Gastrocnemius medialis (tissue), 4 donors: ENCODE data around the gene CHL1. TPM values are rescaled to one million over a fixed set of nuclear protein-coding genes. Genes with fewer than 3 reads are reported as not detected.

Source experiments
- ATAC-seq, 2 donors: fragments of 150-250 bp; one replicate each; pipeline ENCODE4 v1.9.1; 2016
- DNase-seq, 2 donors: peaks; one replicate each; pipeline ENCODE4 v3.0.0-alpha.2; 2019
- H3K27ac ChIP-seq, 4 donors: fragments of 200-600 bp; sonication (generic); 1 replicate in 1 of 4; 2 replicates in 3 of 4; pipeline ENCODE4 v1.5.1; 2016 to 2018; ENCODE audit warnings: mild to moderate bottlenecking in 2 of 4, moderate library complexity in 1 of 4
- H3K27me3 ChIP-seq, 3 donors: fragments of 200-600 bp; sonication (generic) in 2 of 3; 1 replicate in 1 of 3; 2 replicates in 2 of 3; pipeline versions ENCODE4 v1.5.1 to v1.6.0; 2016 to 2019; ENCODE audit warnings: mild to moderate bottlenecking in 1 of 3, moderate library complexity in 1 of 3
- H3K36me3 ChIP-seq, 2 donors: fragments of 200-600 bp; sonication (generic) in 1 of 2; one replicate each; pipeline ENCODE4 v1.5.1; 2017 to 2018
- H3K4me1 ChIP-seq, 2 donors: fragments of 200-600 bp; sonication (generic) in 1 of 2; one replicate each; pipeline ENCODE4 v1.5.1; 2016 to 2017; ENCODE audit warnings: mild to moderate bottlenecking in 2 of 2
- H3K4me3 ChIP-seq, 4 donors: fragments of 200-600 bp; sonication (generic) in 3 of 4; 1 replicate in 1 of 4; 2 replicates in 3 of 4; pipeline ENCODE4 v1.5.1; 2016 to 2019; ENCODE audit warnings: mild to moderate bottlenecking in 2 of 4
- H3K9me3 ChIP-seq, 3 donors: fragments of 200-600 bp; sonication (generic) in 2 of 3; 1 replicate in 1 of 3; 2 replicates in 2 of 3; pipeline ENCODE4 v1.5.1; 2016 to 2019
- POLR2A ChIP-seq, 2 donors: fragments of 450-650 bp; IDR thresholded peaks; one replicate each; pipeline ENCODE4 v1.6.1; 2017; ENCODE audit warnings: antibody characterized with exemption in 2 of 2, mild to moderate bottlenecking in 2 of 2, moderate library complexity in 2 of 2
- in situ Hi-C, 4 donors: fragments of 200-750 bp; cut with MboI; loops; one replicate each; pipeline versions ENCODE4 v1.15.0 to v1.8.0; 2017; ENCODE audit warnings: low sequenced_read_pairs in 4 of 4
- intact Hi-C: fragments of 100-400 bp; cut with DNase I; formaldehyde crosslinking; loops from one replicate; pipeline ENCODE4 v1.15.1; 2023; ENCODE audit warnings: low total_unique reads
- total RNA-seq, 4 donors: library from RNA; depleted of rRNA; stranded (reverse); fragments of >200 nt; gene quantifications; one replicate each; pipeline versions ENCODE4 v1.1.0 to v1.2.3, GENCODE V29; 2016
- TF ChIP-seq, protein P1 (sequence below), 5 experiments: fragments of 450-650 bp in 3 of 5; fragments of 200-600 bp in 2 of 5; sonication (generic) in 2 of 5; IDR thresholded peaks in 4 of 5; conservative IDR thresholded peaks in 1 of 5; 1 replicate in 4 of 5; 2 replicates in 1 of 5; pipeline ENCODE4 v1.5.1; 2016 to 2019; ENCODE audit warnings: antibody characterized with exemption in 5 of 5, mild to moderate bottlenecking in 3 of 5, moderate library complexity in 3 of 5

The CHL1 gene
- total RNA-seq, 4 donors from 2014 or later, result 0.36 to 2.9 (median 1.8) TPM

DNA sequence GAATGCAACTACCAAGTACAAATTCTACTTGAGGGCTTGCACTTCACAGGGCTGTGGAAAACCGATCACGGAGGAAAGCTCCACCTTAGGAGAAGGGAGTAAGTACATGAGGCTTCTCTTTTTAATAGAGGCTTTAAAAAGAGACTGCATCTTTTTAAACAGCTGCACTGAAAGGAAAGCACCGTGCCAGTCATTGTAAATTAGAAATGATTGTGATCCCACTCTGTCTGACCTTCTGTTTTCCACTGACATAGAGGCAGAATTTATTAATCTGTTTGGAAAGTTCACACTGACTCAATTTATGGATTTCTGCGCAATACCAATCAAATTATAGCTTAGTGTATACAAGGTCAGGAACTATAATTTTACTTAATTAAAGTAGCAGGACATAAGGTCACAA, 198.2 kb downstream of the CHL1 start:
- Histone ChIP-seq H3K4me3 (no peak overlapping the region), H3K9me3 (no peaks in the 10 kb centered on the region), H3K27ac (no peak overlapping the region), H3K4me1 (no peaks in the 10 kb centered on the region), H3K27me3 (no peaks in the 10 kb centered on the region), H3K36me3 (no peaks in the 10 kb centered on the region)
- DNase-seq (no peak), ATAC-seq (no peak)
- in situ Hi-C loops (no loop called here), intact Hi-C loops (no loop called here)
- no peak for TF ChIP-seq POLR2A (IDR thresholded peaks at IDR 0.05)
- TF ChIP-seq, protein P1, sequence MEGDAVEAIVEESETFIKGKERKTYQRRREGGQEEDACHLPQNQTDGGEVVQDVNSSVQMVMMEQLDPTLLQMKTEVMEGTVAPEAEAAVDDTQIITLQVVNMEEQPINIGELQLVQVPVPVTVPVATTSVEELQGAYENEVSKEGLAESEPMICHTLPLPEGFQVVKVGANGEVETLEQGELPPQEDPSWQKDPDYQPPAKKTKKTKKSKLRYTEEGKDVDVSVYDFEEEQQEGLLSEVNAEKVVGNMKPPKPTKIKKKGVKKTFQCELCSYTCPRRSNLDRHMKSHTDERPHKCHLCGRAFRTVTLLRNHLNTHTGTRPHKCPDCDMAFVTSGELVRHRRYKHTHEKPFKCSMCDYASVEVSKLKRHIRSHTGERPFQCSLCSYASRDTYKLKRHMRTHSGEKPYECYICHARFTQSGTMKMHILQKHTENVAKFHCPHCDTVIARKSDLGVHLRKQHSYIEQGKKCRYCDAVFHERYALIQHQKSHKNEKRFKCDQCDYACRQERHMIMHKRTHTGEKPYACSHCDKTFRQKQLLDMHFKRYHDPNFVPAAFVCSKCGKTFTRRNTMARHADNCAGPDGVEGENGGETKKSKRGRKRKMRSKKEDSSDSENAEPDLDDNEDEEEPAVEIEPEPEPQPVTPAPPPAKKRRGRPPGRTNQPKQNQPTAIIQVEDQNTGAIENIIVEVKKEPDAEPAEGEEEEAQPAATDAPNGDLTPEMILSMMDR (IDR thresholded peaks at IDR 0.05 in 4 of 5, conservative IDR thresholded peaks at IDR 0.05 in 1 of 5), result no peak

- Histone ChIP-seq H3K27me3 (no peaks in the 10 kb centered on the region), H3K9me3 (no peaks in the 10 kb centered on the region), H3K36me3 (no peaks in the 10 kb centered on the region), H3K4me1 (no peaks in the 10 kb centered on the region), H3K27ac (no peak overlapping the region), H3K4me3 (no peak overlapping the region)
- intact Hi-C loops, result no loop called here
- TF ChIP-seq, protein P1 (IDR thresholded peaks at IDR 0.05 in 4 of 5, conservative IDR thresholded peaks at IDR 0.05 in 1 of 5), result no peak
- no peak for TF ChIP-seq POLR2A (IDR thresholded peaks at IDR 0.05)
- no peak for DNase-seq
- no peak for ATAC-seq
- in situ Hi-C loops, result no loop called here
These were observed 199.7 kb downstream of the CHL1 start for GRCh38 chr3:396293-396692.

DNA sequence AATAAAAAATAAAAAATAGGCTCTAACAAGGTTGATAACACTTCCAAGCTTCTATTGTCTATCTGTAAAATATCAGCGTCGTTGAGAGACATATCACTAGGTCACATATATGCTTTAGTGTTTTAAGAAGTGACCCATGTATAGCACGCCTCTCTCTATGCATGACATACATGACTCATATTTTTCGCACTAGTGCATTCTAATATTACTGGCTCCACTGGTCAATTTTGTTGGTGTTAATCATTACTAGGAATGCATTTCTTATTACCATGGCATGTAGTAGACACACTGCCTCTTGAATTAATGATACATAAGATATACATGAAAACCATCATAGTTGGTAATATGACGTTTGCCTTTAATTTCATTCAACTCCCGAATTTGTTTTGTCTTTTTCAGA, 203.1 kb downstream of the CHL1 start:
- Histone ChIP-seq H3K9me3 (no peaks in the 10 kb centered on the region), H3K27me3 (no peaks in the 10 kb centered on the region), H3K4me3 (no peak overlapping the region), H3K36me3 (no peaks in the 10 kb centered on the region), H3K27ac (no peak overlapping the region), H3K4me1 (no peaks in the 10 kb centered on the region)
- in situ Hi-C loops (no loop called here), intact Hi-C loops (no loop called here)
- ATAC-seq, result no peak
- no peak for DNase-seq
- TF ChIP-seq POLR2A (IDR thresholded peaks at IDR 0.05), result no peak
- TF ChIP-seq, protein P1 (IDR thresholded peaks at IDR 0.05 in 4 of 5, conservative IDR thresholded peaks at IDR 0.05 in 1 of 5), result no peak

GRCh38 chr3:403826-404225, 207.3 kb downstream of the CHL1 start:
- no peaks in the 10 kb centered on the region for H3K4me1 ChIP-seq
- ATAC-seq (no peak), DNase-seq (no peak)
- H3K4me3 ChIP-seq, result no peak overlapping the region
- in situ Hi-C loops, result no loop called here
- no peaks in the 10 kb centered on the region for H3K36me3 ChIP-seq
- H3K27ac ChIP-seq, result no peak overlapping the region
- no peaks in the 10 kb centered on the region for H3K9me3 ChIP-seq
- TF ChIP-seq, protein P1 (IDR thresholded peaks at IDR 0.05 in 4 of 5, conservative IDR thresholded peaks at IDR 0.05 in 1 of 5), result no peak
- TF ChIP-seq POLR2A (IDR thresholded peaks at IDR 0.05), result no peak
- intact Hi-C loops, result no loop called here
- H3K27me3 ChIP-seq, result no peaks in the 10 kb centered on the region

- H3K4me3 ChIP-seq, result no peak overlapping the region
- H3K36me3 ChIP-seq, result no peaks in the 10 kb centered on the region
- no peak for DNase-seq
- in situ Hi-C loops, result no loop called here
- H3K27ac ChIP-seq, result no peak overlapping the region
- H3K4me1 ChIP-seq, result no peaks in the 10 kb centered on the region
- ATAC-seq, result no peak
- intact Hi-C loops, result no loop called here
- TF ChIP-seq, protein P1 (IDR thresholded peaks at IDR 0.05 in 4 of 5, conservative IDR thresholded peaks at IDR 0.05 in 1 of 5), result no peak
- TF ChIP-seq POLR2A (IDR thresholded peaks at IDR 0.05), result no peak
- no peaks in the 10 kb centered on the region for H3K27me3 ChIP-seq
- H3K9me3 ChIP-seq, result no peaks in the 10 kb centered on the region
These were observed 212.4 kb downstream of the CHL1 start for GRCh38 chr3:409011-409410.
